Cardiac fibroblast (primary cell): ENCODE measurements around the gene TPRG1L.

ENCODE experiments used
- DNase-seq, 2 donors: peaks; one replicate each; pipeline versions ENCODE4 v3.0.0 to v3.0.0-alpha.2; 2010; ENCODE audit warnings: low read depth in 2 of 2
- H3K4me3 ChIP-seq, 2 donors: replicated peaks in 1 of 2; 1 replicate in 1 of 2; 2 replicates in 1 of 2; pipeline ENCODE4 v1.5.1; 2011; ENCODE audit warnings: low read depth in 2 of 2, low read length in 2 of 2, mild to moderate bottlenecking in 2 of 2, moderate library complexity in 1 of 2
- CTCF ChIP-seq: IDR thresholded peaks from one replicate; pipeline ENCODE4 v1.5.1; 2011; ENCODE audit warnings: low read depth, mild to moderate bottlenecking, low read length, inconsistent platforms

TPRG1L gene

DNA sequence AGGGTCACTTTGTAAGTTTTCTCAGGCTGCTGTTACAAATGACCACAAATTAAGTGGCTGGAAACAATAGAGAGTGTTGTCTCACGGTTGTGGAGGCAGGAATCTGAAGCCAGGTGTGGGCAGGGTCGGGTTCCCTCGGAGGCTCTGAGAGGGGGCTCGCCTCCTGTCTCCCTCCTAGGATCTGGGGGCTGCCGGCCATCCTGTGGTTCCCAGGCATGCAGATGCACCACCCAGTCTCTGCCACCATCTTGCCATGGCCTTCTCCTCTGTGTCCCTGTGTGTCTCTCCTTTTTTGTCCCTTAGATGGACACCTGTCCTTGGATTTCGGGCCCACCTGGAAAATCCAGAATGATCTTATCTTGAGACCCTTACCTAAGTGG, 32.3 kb downstream of the TPRG1L start:
- no peak for TF ChIP-seq CTCF
- H3K4me3 ChIP-seq, result no peak overlapping the region
- no peak for DNase-seq

GRCh38 chr1:3657578-3658230, 32.9 kb downstream of the TPRG1L start:
- DNase-seq, result no peak
- TF ChIP-seq CTCF, result no peak
- H3K4me3 ChIP-seq, result no peak overlapping the region

- no peak overlapping the region for H3K4me3 ChIP-seq
- no peak for DNase-seq
- TF ChIP-seq CTCF, result no peak
Measured at GRCh38 chr1:3658231-3658615, 33.4 kb downstream of the TPRG1L start.

DNA sequence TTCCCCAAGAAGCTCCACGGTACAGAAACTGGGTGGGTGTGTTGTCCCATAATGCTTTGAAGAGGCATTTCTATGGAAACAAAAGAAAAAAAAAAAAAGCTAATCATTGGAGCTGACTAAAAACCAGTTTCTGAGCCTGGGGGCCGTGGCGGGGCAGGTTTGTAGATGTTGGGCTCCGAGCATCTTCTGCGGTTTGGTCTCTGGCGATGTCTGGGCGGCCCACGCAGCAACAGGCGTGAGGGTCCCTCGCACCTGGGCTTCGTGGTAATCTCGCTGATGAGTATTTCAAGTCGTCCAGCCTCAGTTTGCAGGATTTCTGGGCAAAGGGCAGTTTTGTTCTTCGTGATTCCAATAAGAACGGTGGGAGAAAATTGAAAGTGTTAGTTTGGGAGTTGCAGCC, 34.3 kb downstream of the TPRG1L start:
- no peak overlapping the region for H3K4me3 ChIP-seq
- no peak for DNase-seq
- no peak for TF ChIP-seq CTCF

DNA sequence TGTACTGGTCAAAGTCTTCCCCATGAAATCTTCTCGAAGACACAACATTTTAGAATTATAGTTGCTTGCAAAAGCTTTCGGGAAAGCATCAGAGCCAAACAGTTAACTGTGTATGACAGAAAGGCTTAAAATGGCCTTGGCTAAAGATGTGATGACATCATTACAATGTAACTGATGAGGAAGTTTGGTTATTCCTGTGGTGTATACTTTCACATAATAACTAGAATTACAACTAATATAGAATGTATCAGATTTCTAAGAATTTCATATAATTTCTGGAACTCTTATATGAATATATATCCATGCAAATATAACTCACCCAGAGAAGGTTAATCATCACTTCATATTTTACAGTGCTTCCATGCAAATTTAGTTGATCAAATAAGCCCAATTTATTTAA, 35.9 kb downstream of the TPRG1L start:
- no peak for TF ChIP-seq CTCF
- H3K4me3 ChIP-seq, result no peak overlapping the region
- no peak for DNase-seq

DNA sequence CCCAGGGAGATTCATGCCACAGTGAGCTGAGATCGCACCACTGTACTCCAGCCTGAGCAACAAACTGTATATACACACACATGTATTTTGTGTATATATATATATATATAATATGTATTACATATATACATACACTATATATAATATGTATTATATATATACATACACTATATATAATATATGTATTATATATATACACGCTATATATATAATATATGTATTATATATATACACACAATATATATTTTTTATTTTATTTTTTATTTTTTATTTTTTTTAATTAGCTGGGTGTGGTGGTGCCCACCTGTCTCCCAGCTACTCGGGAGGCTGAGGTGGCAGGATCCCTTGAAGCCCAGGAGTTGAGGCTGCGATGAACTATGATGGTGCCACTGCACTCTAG, 36.8 kb downstream of the TPRG1L start:
- no peak overlapping the region for H3K4me3 ChIP-seq
- no peak for DNase-seq
- TF ChIP-seq CTCF, result no peak

- TF ChIP-seq CTCF, result no peak
- DNase-seq, result no peak
Measured at GRCh38 chr1:3662080-3662671, 37.4 kb downstream of the TPRG1L start.

More at GRCh38 chr1:3662080-3662671, 37.4 kb downstream of the TPRG1L start:
- no peak overlapping the region for H3K4me3 ChIP-seq
